IMR-90 (cell line): ENCODE measurements around the gene NT5C1A. TPM values are rescaled to one million over a fixed set of nuclear protein-coding genes. Genes with fewer than 3 reads are reported as not detected.

Source experiments
- ATAC-seq: fragments of 200-7000 bp; cut with Tn5 transposase; 2 replicates; pipeline ENCODE4 v1.9.1; 2020; ENCODE audit warnings: low read depth, mild to moderate bottlenecking, moderate library complexity
- BruUV-seq: library from RNA; stranded (reverse); fragments of 400-500 nt; replicated peaks from 2 replicates; lab custom pipeline; 2021; lab: Mats Ljungman, UMichigan
- CTCF ChIA-PET: fragments of 300-600 bp; formaldehyde crosslinking; extraction: SDS; loops from one replicate; lab custom pipeline; 2021; ENCODE audit warnings: antibody characterized with exemption; lab: Yijun Ruan, JAX
- POLR2A ChIA-PET: fragments of 300-600 bp; sonication (Branson Sonifier 250); formaldehyde crosslinking; loops from one replicate; lab custom pipeline; 2022; ENCODE audit warnings: antibody characterized with exemption; ENCODE audit not compliant: unreplicated experiment; lab: Charles Lee
- DNase-seq: peaks from one replicate; pipeline ENCODE4 v3.0.0; 2013
- H2AFZ ChIP-seq: replicated peaks from 2 replicates; pipeline ENCODE3; 2013; ENCODE audit warnings: low read length, mild to moderate bottlenecking; ENCODE audit not compliant: poor library complexity
- H2AK5ac ChIP-seq: 2 replicates; pipeline ENCODE4 v1.6.1; 2013; ENCODE audit warnings: low read depth, low read length, inconsistent platforms
- H2AK9ac ChIP-seq: replicated peaks from 2 replicates; pipeline ENCODE3; 2013; ENCODE audit warnings: mild to moderate bottlenecking, low read depth, low read length, moderate library complexity; ENCODE audit not compliant: poor library complexity
- H2BK120ac ChIP-seq: 2 replicates; pipeline ENCODE4 v1.6.1; 2013; ENCODE audit warnings: low read depth, low read length, inconsistent platforms
- H2BK15ac ChIP-seq: 3 replicates; pipeline ENCODE4 v1.6.1; 2013; ENCODE audit warnings: low read depth, low read length, inconsistent platforms
- H2BK20ac ChIP-seq: 2 replicates; pipeline ENCODE4 v1.6.1; 2013; ENCODE audit warnings: low read depth, mild to moderate bottlenecking, inconsistent platforms, low read length, moderate library complexity
- H2BK5ac ChIP-seq: 2 replicates; pipeline ENCODE4 v1.6.1; 2013; ENCODE audit warnings: mild to moderate bottlenecking, low read depth, low read length, inconsistent platforms; ENCODE audit not compliant: poor library complexity, severe bottlenecking
- H3K14ac ChIP-seq: replicated peaks from 2 replicates; pipeline ENCODE4 v1.6.1; 2013; ENCODE audit warnings: low read depth, low read length, inconsistent platforms
- H3K18ac ChIP-seq: 2 replicates; pipeline ENCODE4 v1.6.1; 2013; ENCODE audit warnings: low read depth, low read length, control low read depth
- H3K23ac ChIP-seq: 2 replicates; pipeline ENCODE4 v1.6.1; 2013; ENCODE audit warnings: low read depth, low read length, inconsistent platforms
- H3K27ac ChIP-seq: 2 replicates; pipeline ENCODE4 v1.5.1; 2013; ENCODE audit warnings: mild to moderate bottlenecking, control low read depth, low read length; ENCODE audit not compliant: insufficient read depth
- H3K27me3 ChIP-seq: 2 replicates; pipeline ENCODE4 v1.6.1; 2013; ENCODE audit warnings: low read length; ENCODE audit not compliant: control insufficient read depth, insufficient read depth
- H3K36me3 ChIP-seq: 2 replicates; pipeline ENCODE4 v1.6.1; 2013; ENCODE audit warnings: low read length, mixed read lengths; ENCODE audit not compliant: control insufficient read depth, insufficient read depth
- H3K4ac ChIP-seq: 2 replicates; pipeline ENCODE4 v1.6.1; 2013; ENCODE audit warnings: low read depth, low read length, inconsistent platforms
- H3K4me1 ChIP-seq: 2 replicates; pipeline ENCODE4 v1.6.1; 2013; ENCODE audit warnings: low read length, mixed read lengths; ENCODE audit not compliant: control insufficient read depth, insufficient read depth
- H3K4me2 ChIP-seq: 2 replicates; pipeline ENCODE4 v1.6.1; 2013; ENCODE audit warnings: low read depth, mild to moderate bottlenecking, control low read depth, low read length, moderate library complexity
- H3K4me3 ChIP-seq: 2 replicates; pipeline ENCODE4 v1.5.1; 2013; ENCODE audit warnings: low read depth, mild to moderate bottlenecking, control low read depth, low read length, moderate library complexity; ENCODE audit not compliant: insufficient read depth
- H3K56ac ChIP-seq: 2 replicates; pipeline ENCODE4 v1.6.1; 2013; ENCODE audit warnings: low read length, inconsistent platforms; ENCODE audit not compliant: insufficient read depth; ENCODE audit errors: extremely low read depth
- H3K79me1 ChIP-seq, 2 experiments: 2 replicates each; pipeline ENCODE4 v1.6.1; 2013; ENCODE audit warnings: low read length in 2 of 2, inconsistent platforms in 1 of 2, low read depth in 1 of 2
- H3K9ac ChIP-seq: 2 replicates; pipeline ENCODE4 v1.6.1; 2013; ENCODE audit warnings: low read depth, low read length, control low read depth
- H3K9me1 ChIP-seq: 2 replicates; pipeline ENCODE4 v1.6.1; 2013; ENCODE audit warnings: low read length, inconsistent platforms; ENCODE audit not compliant: insufficient read depth
- H3K9me3 ChIP-seq: 2 replicates; pipeline ENCODE4 v1.6.1; 2013; ENCODE audit warnings: low read length; ENCODE audit not compliant: control insufficient read depth, insufficient read depth
- H4K20me1 ChIP-seq: 2 replicates; pipeline ENCODE4 v1.6.1; 2013; ENCODE audit warnings: low read length, inconsistent platforms; ENCODE audit not compliant: insufficient read depth
- H4K5ac ChIP-seq: 2 replicates; pipeline ENCODE4 v1.6.1; 2013; ENCODE audit warnings: mild to moderate bottlenecking, low read depth, low read length, control low read depth
- H4K8ac ChIP-seq, 2 experiments: 2 replicates each; pipeline ENCODE4 v1.6.1; 2013; ENCODE audit warnings: low read depth in 2 of 2, low read length in 2 of 2, control low read depth in 1 of 2, inconsistent platforms in 1 of 2
- H4K91ac ChIP-seq: 2 replicates; pipeline ENCODE4 v1.6.1; 2013; ENCODE audit warnings: low read depth, low read length, inconsistent platforms; ENCODE audit not compliant: insufficient read depth
- BHLHE40 ChIP-seq: fragments of 150-350 bp; IDR thresholded peaks from 2 replicates; pipeline ENCODE4 v1.6.1; 2016; ENCODE audit warnings: mild to moderate bottlenecking, low read depth, low read length
- CEBPB ChIP-seq: IDR thresholded peaks from 2 replicates; pipeline ENCODE4 v1.6.1; 2012; ENCODE audit warnings: low read depth, low read length, improper control_type of control experiment
- CHD1 ChIP-seq: IDR thresholded peaks from 2 replicates; pipeline ENCODE4 v1.6.1; 2012; ENCODE audit warnings: low read depth, low read length, improper control_type of control experiment
- FOS ChIP-seq: fragments of 150-350 bp; IDR thresholded peaks from 2 replicates; pipeline ENCODE4 v1.6.1; 2016; ENCODE audit warnings: low read depth, low read length
- MAFK ChIP-seq: IDR thresholded peaks from 2 replicates; pipeline ENCODE4 v1.6.1; 2012; ENCODE audit warnings: low read depth, low read length, improper control_type of control experiment
- MAZ ChIP-seq: IDR thresholded peaks from 2 replicates; pipeline ENCODE4 v1.6.1; 2012; ENCODE audit warnings: low read depth, mild to moderate bottlenecking, low read length, improper control_type of control experiment, moderate library complexity, borderline replicate concordance
- MXI1 ChIP-seq: IDR thresholded peaks from 2 replicates; pipeline ENCODE4 v1.6.1; 2012; ENCODE audit warnings: low read depth, mild to moderate bottlenecking, low read length, moderate library complexity, borderline replicate concordance
- NFE2L2 ChIP-seq: fragments of 150-350 bp; IDR thresholded peaks from 2 replicates; pipeline ENCODE4 v1.6.1; 2016; ENCODE audit warnings: low read depth, mild to moderate bottlenecking, low read length
- POLR2A ChIP-seq: IDR thresholded peaks from 2 replicates; pipeline ENCODE4 v1.6.1; 2012; ENCODE audit warnings: mild to moderate bottlenecking, low read depth, low read length
- RAD21 ChIP-seq: IDR thresholded peaks from 2 replicates; pipeline ENCODE4 v1.6.1; 2012; ENCODE audit warnings: low read length, improper control_type of control experiment
- RCOR1 ChIP-seq: IDR thresholded peaks from 2 replicates; pipeline ENCODE4 v1.6.1; 2012; ENCODE audit warnings: mild to moderate bottlenecking, low read length, improper control_type of control experiment; ENCODE audit not compliant: insufficient replicate concordance
- RFX5 ChIP-seq: IDR thresholded peaks from 2 replicates; pipeline ENCODE4 v1.8.0; 2012; ENCODE audit warnings: low read depth, mild to moderate bottlenecking, low read length, moderate library complexity
- WGBS, 2 experiments: methylation state at CpG; one replicate each; pipeline versions ENCODE4 v1.1.5 to v1.1.7; 2013; ENCODE audit warnings: missing lambda C conversion rate in 2 of 2; ENCODE audit not compliant: insufficient read length in 1 of 2; ENCODE audit errors: extremely low coverage in 2 of 2; 5-methylcytosine and 5-hydroxymethylcytosine counted together
- dilution Hi-C: fragments of 300-500 bp; cut with HindIII; formaldehyde crosslinking; loops from one replicate; pipeline ENCODE4 v1.14.3; 2018; ENCODE audit warnings: low sequenced_read_pairs; ENCODE audit not compliant: unreplicated experiment
- in situ Hi-C: fragments of 300-500 bp; cut with MboI; formaldehyde crosslinking; loops from 3 replicates; pipeline ENCODE4 v1.14.3; 2019; ENCODE audit warnings: low sequenced_read_pairs, inconsistent platforms, mixed read lengths
- intact Hi-C: fragments of 100-400 bp; cut with micrococcal nuclease; formaldehyde crosslinking; loops from 2 replicates; pipeline ENCODE4 v1.10.0; 2022
- polyA plus RNA-seq, 3 experiments: library from polyadenylated mRNA; depleted of rRNA; stranded (reverse); fragments of >200 nt; gene quantifications; 2 replicates each; pipeline ENCODE4 v1.2.3, GENCODE V29; 2012; ENCODE audit warnings: low replicate concordance in 1 of 3
- total RNA-seq: library from RNA; depleted of rRNA; stranded (reverse); fragments of >200 nt; gene quantifications from 2 replicates; pipeline ENCODE4 v1.2.3, GENCODE V29; 2012
- TF ChIP-seq, protein P1 (sequence below): fragments of 150-350 bp; IDR thresholded peaks from 2 replicates; pipeline ENCODE4 v1.6.1; 2017; ENCODE audit warnings: mild to moderate bottlenecking, antibody characterized with exemption, low read length, low read depth
- TF ChIP-seq, protein P2 (sequence below): fragments of 150-350 bp; IDR thresholded peaks from 2 replicates; pipeline ENCODE4 v1.6.1; 2016; ENCODE audit warnings: low read depth, mild to moderate bottlenecking, low read length, moderate library complexity, borderline replicate concordance
- TF ChIP-seq, protein P3 (sequence below): conservative IDR thresholded peaks from 2 replicates; pipeline ENCODE4 v1.5.1; 2012; ENCODE audit warnings: mild to moderate bottlenecking, low read depth, low read length, improper control_type of control experiment

Gene NT5C1A
- total and polyA plus RNA-seq, 2 of the 4 experiments (the other 2 are of a cell fraction) = not detected

DNA sequence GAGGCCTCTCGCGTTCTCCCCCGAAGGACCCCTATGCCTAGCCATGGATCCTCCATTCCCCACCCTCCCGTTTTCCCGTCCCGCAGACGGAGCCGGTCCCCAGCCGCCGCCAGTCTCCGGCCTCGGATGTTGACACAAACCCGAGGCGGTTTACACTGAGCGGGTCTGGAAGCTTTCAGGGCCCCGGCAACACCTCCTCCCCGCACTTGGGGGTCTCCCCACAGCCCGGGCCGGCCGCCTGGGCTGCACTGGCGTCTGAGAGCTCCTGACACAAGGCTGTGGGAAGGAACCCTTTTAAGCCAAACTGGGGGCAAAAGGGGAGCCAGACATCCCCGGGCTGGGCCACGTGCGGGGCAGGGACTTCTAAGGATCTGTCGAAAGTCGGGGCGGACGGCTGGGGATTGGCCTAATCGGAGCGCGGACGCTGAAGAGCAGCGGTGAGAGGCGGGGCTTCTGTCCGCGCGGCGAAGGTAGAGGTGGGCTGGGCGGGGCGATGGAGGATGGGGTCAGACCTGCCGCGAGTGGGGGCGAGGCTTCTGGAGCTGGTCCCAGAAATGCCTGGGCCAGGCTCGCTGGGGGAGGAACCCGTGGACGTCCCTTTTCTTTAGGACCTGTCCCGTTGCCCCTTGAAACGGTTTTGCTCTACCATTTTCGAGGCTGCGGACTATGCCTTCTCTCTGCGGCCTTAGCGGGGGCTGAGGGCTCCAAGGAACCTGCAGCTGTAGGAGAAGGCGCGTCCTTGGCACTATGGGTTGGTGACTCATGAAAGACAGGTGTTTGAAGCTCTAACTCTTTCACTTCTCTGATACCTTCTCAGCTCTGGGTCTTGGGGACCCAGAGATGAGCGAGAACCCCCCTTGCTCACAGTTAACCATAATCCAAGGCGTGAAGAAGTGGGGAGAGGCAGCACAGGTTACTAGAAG, 20.5 kb upstream of the NT5C1A start:
- ATAC-seq = no peak
- Histone ChIP-seq H2AK9ac (no peak overlapping the region), H3K14ac (no peak overlapping the region), H4K5ac (no peak overlapping the region), H3K4me3 (no peak overlapping the region), H3K36me3 (no peaks in the 10 kb centered on the region), H2BK15ac (no peak overlapping the region), H2AK5ac (no peak overlapping the region), H3K9me3 (no peaks in the 10 kb centered on the region), H2BK5ac (no peak overlapping the region), H4K91ac (no peak overlapping the region), H2AFZ (peak overlapping the region; percentile 75), H4K20me1 (no peaks in the 10 kb centered on the region; the same call in 1 of the 2 replicates), H4K8ac (no peak overlapping the region), H3K4me2 (no peak overlapping the region), H3K56ac (no peak overlapping the region), H3K27ac (no peak overlapping the region), H3K9ac (no peak overlapping the region), H3K18ac (no peak overlapping the region), H3K9me1 (no peaks in the 10 kb centered on the region), H3K27me3 (peaks cover 84% of the 10 kb centered on the region), H2BK120ac (no peak overlapping the region), H3K4ac (no peak overlapping the region), H3K4me1 (no peaks in the 10 kb centered on the region; the same call in 1 of the 2 replicates), H3K79me1 (no peaks in the 10 kb centered on the region), H2BK20ac (no peak overlapping the region), H3K23ac (no peak overlapping the region)
- 4% methylated on average over 10 of the region's 56 CpGs; no CpG with 5 or more reads in 1 of the 2 experiments for WGBS, 2 experiments
- in situ Hi-C loops = no loop called here
- dilution Hi-C loops = no loop called here
- ChIA-PET POLR2A (no interaction called here), CTCF (no interaction called here)
- BruUV-seq = no TSS peak
- DNase-seq = no peak
- no peak for TF ChIP-seq RCOR1
- TF ChIP-seq MAZ = no peak
- TF ChIP-seq MAFK = no peak
- TF ChIP-seq FOS = no peak
- TF ChIP-seq RAD21 = no peak
- no peak for TF ChIP-seq CEBPB
- TF ChIP-seq MXI1 = no peak
- no peak for TF ChIP-seq RFX5
- TF ChIP-seq, protein P1, sequence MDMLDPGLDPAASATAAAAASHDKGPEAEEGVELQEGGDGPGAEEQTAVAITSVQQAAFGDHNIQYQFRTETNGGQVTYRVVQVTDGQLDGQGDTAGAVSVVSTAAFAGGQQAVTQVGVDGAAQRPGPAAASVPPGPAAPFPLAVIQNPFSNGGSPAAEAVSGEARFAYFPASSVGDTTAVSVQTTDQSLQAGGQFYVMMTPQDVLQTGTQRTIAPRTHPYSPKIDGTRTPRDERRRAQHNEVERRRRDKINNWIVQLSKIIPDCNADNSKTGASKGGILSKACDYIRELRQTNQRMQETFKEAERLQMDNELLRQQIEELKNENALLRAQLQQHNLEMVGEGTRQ = no peak
- TF ChIP-seq, protein P2, sequence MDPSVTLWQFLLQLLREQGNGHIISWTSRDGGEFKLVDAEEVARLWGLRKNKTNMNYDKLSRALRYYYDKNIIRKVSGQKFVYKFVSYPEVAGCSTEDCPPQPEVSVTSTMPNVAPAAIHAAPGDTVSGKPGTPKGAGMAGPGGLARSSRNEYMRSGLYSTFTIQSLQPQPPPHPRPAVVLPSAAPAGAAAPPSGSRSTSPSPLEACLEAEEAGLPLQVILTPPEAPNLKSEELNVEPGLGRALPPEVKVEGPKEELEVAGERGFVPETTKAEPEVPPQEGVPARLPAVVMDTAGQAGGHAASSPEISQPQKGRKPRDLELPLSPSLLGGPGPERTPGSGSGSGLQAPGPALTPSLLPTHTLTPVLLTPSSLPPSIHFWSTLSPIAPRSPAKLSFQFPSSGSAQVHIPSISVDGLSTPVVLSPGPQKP = no peak
- TF ChIP-seq BHLHE40 = no peak
- no peak for TF ChIP-seq POLR2A
- no peak for TF ChIP-seq NFE2L2
- TF ChIP-seq CHD1 = no peak
- TF ChIP-seq, protein P3, sequence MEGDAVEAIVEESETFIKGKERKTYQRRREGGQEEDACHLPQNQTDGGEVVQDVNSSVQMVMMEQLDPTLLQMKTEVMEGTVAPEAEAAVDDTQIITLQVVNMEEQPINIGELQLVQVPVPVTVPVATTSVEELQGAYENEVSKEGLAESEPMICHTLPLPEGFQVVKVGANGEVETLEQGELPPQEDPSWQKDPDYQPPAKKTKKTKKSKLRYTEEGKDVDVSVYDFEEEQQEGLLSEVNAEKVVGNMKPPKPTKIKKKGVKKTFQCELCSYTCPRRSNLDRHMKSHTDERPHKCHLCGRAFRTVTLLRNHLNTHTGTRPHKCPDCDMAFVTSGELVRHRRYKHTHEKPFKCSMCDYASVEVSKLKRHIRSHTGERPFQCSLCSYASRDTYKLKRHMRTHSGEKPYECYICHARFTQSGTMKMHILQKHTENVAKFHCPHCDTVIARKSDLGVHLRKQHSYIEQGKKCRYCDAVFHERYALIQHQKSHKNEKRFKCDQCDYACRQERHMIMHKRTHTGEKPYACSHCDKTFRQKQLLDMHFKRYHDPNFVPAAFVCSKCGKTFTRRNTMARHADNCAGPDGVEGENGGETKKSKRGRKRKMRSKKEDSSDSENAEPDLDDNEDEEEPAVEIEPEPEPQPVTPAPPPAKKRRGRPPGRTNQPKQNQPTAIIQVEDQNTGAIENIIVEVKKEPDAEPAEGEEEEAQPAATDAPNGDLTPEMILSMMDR = no peak
- intact Hi-C loops = no loop called here
